Small intestine (tissue), 7 donors: ENCODE measurements around the gene SDF4. TPM values are rescaled to one million over a fixed set of nuclear protein-coding genes. Genes with fewer than 3 reads are reported as not detected.
"Not testable (repeated sequence)": the region's sequence is repeated elsewhere in the genome, so short reads cannot be mapped to it uniquely, and the experiment has no call there.

Source experiments
- DNase-seq, 2 donors: peaks; one replicate each; pipeline versions ENCODE4 v3.0.0 to v3.0.0-alpha.2; 2013
- FAIRE-seq: peaks from 2 replicates; lab custom pipeline; 2012; peaks lifted over from hg19 to GRCh38; lab: Jason Lieb, UNC
- H3K27ac ChIP-seq, 3 donors: one replicate each; pipeline ENCODE4 v1.5.1; 2013; ENCODE audit warnings: low read length in 2 of 3, mild to moderate bottlenecking in 2 of 3, control low read depth in 1 of 3, inconsistent platforms in 1 of 3, low read depth in 1 of 3, moderate library complexity in 1 of 3
- H3K27me3 ChIP-seq, 3 donors: one replicate each; pipeline ENCODE4 v1.6.1; 2013; ENCODE audit warnings: low read length in 3 of 3, inconsistent platforms in 1 of 3; ENCODE audit not compliant: control insufficient read depth in 3 of 3, insufficient read depth in 3 of 3
- H3K36me3 ChIP-seq, 3 donors: one replicate each; pipeline ENCODE4 v1.6.1; 2013; ENCODE audit warnings: low read length in 3 of 3, inconsistent platforms in 1 of 3, low read depth in 1 of 3, mild to moderate bottlenecking in 1 of 3, moderate library complexity in 1 of 3; ENCODE audit not compliant: control insufficient read depth in 3 of 3, insufficient read depth in 2 of 3
- H3K4me1 ChIP-seq, 3 donors: one replicate each; pipeline ENCODE4 v1.6.1; 2013; ENCODE audit warnings: low read length in 2 of 3, inconsistent platforms in 1 of 3, low read depth in 1 of 3, mild to moderate bottlenecking in 1 of 3, moderate library complexity in 1 of 3; ENCODE audit not compliant: control insufficient read depth in 3 of 3, insufficient read depth in 2 of 3
- H3K4me3 ChIP-seq, 3 donors: one replicate each; pipeline ENCODE4 v1.5.1; 2013; ENCODE audit warnings: low read length in 3 of 3, control low read depth in 1 of 3, inconsistent platforms in 1 of 3, low read depth in 1 of 3, mild to moderate bottlenecking in 1 of 3, moderate library complexity in 1 of 3
- H3K9me3 ChIP-seq, 2 donors: one replicate each; pipeline ENCODE4 v1.6.1; 2013; ENCODE audit warnings: low read depth in 1 of 2, low read length in 1 of 2; ENCODE audit not compliant: control insufficient read depth in 2 of 2, insufficient read depth in 1 of 2
- WGBS, 3 donors: extraction: QIAGEN DNeasy Blood & Tissue Kit; methylation state at CpG; one replicate each; pipeline ENCODE4 v1.1.7; 2013; 5-methylcytosine and 5-hydroxymethylcytosine counted together
- polyA plus RNA-seq, 4 donors: library from polyadenylated mRNA; stranded (reverse) in 3 of 4; unstranded in 1 of 4; fragments of 200-250 nt in 3 of 4; fragments of 120-200 nt in 1 of 4; gene quantifications; one replicate each; pipeline versions ENCODE4 v1.2.1 to v1.2.3, GENCODE V29; 2013
- donor health status: healthy with polysubstance abuse.
- donor health status: control.
- donor health status: control.
- donor health status: Bipolar disorder and iron deficiency.
- donor health status: healthy.

The SDF4 gene
- polyA plus RNA-seq, 4 donors = 91.2 to 190 (median 151) TPM

DNA sequence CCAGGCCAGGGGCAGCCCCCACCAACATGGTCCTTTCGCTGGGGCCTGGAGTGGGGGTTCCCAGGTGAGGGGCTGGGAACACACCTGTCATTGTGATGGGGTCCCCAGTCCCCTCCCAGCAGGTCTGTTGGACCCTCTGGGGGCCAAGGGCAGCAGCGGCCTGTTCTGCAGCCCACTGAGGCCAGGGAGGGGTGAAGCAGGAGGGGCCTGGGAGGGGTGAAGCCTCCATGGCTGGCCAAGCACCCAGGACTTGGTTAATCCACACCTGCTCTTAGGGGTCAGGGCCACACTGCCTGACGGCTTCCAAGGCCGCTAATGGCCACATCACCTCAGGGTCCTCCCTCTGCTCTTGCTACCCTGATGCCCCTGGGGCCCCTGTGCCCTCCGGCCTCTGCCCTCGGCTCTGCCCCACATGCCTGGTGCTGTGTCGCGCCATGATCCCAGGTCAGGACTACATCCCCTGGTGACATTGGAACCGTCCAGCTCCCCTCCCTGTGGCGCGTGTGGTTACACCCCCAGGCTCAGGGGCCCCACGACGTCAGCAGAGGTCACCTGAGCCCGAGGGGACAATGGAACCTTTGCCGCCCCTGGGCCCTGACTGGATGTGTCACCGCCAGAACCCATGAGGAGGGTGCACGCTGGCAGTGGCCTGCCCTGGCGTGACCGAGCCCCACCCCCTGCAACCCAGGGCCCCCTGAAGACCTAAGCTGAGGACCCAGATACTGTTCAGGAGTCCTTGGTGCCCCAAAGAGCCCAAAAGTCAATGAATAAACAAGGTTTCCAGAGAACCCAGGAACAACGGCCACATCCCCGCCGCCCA, 32.5 kb downstream of the SDF4 start:
- WGBS, 3 donors = 61 to 83% (median 63%) methylated on average over 22 of the region's 22 CpGs
- Histone ChIP-seq H3K4me1 (no peaks in the 10 kb centered on the region), H3K36me3 (no peaks in the 10 kb centered on the region), H3K27ac (no peak overlapping the region), H3K9me3 (peaks cover 0 to 8% of the 10 kb centered on the region in 2 donors), H3K27me3 (peaks cover 0 to 38% (median 4%) of the 10 kb centered on the region in 3 donors), H3K4me3 (no peak overlapping the region)
- DNase-seq (no peak), FAIRE-seq (no peak)

DNA sequence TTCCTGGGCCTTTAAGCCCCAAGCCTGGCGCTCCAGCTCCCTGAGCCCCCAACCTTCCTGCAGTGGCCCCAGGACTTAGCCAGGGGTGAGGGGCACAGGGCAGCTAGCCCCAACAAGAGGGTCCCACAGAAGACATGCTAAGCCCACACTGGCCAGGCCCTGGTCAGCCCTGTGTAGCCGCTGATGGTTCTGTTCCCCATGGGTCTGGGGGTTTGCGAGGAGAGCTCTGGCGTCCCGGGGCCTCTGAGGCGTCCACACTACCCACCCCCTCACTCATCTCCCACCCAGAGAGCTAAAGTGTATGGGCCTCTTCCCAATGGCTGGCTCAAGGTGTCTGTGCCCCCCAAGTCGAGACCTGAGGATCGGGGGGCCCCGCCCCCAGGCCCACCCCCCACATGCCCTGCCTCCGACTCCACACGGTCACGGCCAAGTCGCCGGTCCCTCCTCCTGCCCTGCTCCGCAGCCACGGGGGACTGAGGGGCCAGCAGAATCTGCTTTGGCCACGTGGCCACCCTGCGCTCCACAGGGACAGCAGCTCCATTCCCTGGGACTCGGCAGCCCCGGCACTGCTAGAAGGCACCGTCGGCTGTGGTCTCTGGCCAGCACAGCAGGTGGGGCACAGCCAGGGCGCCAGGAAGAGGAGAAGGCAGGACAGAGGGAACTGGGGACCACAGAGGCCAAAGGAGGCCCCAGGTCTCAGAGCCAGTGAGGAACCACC, 33.2 kb downstream of the SDF4 start:
- no peaks in the 10 kb centered on the region for H3K4me1 ChIP-seq
- no peak for FAIRE-seq
- no peaks in the 10 kb centered on the region for H3K36me3 ChIP-seq
- peaks cover 1 to 35% (median 4%) of the 10 kb centered on the region in 3 donors for H3K27me3 ChIP-seq
- H3K4me3 ChIP-seq = no peak overlapping the region
- 68 to 75% (median 71%) methylated on average over 20 to 23 of the region's 23 CpGs for WGBS, 3 donors
- no peak for DNase-seq
- H3K27ac ChIP-seq = no peak overlapping the region
- peaks cover 0 to 9% of the 10 kb centered on the region in 2 donors for H3K9me3 ChIP-seq

DNA sequence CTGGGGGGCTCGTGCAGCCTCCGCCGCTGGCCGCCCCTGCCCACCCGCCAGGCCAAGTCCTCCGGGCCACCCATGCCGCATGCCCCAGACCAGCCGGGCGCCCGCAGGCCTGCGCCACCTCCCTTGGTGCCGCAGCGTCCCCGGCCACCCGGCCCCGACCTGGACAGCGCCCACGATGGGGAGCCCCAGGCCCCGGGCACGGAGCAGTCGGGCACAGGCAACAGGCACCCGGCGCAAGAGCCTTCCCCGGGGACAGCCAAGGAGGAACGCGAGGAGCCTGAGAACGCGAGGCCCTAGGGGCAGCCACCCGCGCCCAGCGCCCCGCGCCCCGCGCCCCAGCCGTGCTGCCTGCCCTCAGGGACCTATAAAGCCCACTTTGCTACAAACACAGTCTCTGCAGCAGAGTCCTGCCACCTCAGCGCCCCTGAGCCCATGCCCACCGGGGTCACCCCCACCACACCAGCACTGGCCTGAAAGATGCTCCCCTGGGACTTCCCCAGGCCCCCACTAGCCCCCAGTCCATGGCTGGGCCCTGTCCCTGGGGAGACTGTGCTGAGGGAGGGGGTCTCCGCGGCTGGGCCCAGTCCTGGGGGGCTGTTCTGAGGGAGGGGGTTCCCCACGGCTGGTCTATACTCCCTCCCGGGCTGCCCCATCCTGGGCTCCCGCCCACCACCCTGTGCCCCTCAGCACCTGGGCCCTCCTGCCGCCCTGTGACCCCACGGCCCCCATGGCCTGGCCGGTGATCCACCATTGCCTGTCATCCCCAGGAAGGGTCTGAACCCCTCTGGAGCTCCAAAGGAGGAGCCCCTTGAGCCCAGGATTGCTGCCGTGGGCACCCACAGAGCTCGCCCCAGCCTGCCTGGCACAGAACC, 34.0 kb downstream of the SDF4 start:
- WGBS, 3 donors = 89 to 91% (median 90%) methylated on average over 39 to 48 of the region's 48 CpGs
- Histone ChIP-seq H3K36me3 (no peaks in the 10 kb centered on the region), H3K4me1 (no peaks in the 10 kb centered on the region), H3K27me3 (peaks cover 0 to 28% (median 1%) of the 10 kb centered on the region in 3 donors), H3K27ac (no peak overlapping the region), H3K4me3 (no peak overlapping the region), H3K9me3 (peaks cover 0 to 9% of the 10 kb centered on the region in 2 donors)
- DNase-seq (no peak), FAIRE-seq (no peak)

GRCh38 chr1:1197188-1197500, 34.7 kb downstream of the SDF4 start:
- H3K4me1 ChIP-seq = no peaks in the 10 kb centered on the region
- peaks cover 0 to 9% of the 10 kb centered on the region in 2 donors for H3K9me3 ChIP-seq
- no peak overlapping the region for H3K27ac ChIP-seq
- H3K36me3 ChIP-seq = no peaks in the 10 kb centered on the region
- peaks cover 0 to 27% (median 1%) of the 10 kb centered on the region in 3 donors for H3K27me3 ChIP-seq
- WGBS, 3 donors = 75 to 95% (median 85%) methylated on average over 3 to 8 of the region's 8 CpGs
- DNase-seq = no peak
- no peak for FAIRE-seq
- H3K4me3 ChIP-seq = no peak overlapping the region

DNA sequence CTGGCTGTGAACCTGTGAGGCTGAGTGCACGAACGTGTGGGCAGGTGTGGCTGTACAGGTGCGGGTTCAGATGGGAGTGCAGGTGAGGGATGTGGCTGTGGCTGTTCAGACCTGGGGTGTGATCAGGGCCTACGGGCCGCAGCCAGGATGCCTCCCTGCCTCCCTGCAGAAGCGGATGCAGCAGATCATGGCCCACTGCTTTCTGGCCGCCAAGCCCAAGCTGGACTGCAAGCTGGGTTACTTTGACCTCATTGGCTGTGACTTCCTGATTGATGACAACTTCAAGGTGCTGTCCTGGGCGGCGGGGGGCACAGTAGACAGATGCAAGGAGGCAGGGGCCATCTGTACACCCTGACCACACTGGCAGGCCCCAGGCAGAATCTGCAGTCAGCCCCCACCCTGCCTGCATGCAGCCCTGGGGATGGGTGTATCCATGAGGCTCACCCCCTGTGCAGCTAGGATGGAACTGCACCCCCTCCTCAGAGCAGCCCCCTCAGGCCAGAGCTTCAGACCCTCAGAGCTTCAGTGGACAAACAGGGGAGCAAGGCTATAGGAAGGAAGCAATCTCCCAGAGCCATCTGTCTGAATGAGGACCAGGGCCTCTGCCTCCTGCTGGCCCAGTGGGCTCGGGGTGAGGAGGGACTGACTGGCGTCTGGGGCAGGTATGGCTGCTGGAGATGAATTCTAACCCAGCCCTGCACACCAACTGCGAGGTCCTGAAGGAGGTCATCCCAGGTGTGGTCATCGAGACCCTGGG, 35.2 kb downstream of the SDF4 start:
- DNase-seq (no peak), FAIRE-seq (no peak)
- no peaks in the 10 kb centered on the region for H3K36me3 ChIP-seq
- WGBS, 3 donors = 56 to 78% (median 70%) methylated on average over 11 to 13 of the region's 13 CpGs
- peaks cover 0 to 13% of the 10 kb centered on the region in 2 donors for H3K9me3 ChIP-seq
- H3K27ac ChIP-seq = no peak overlapping the region
- peaks cover 0 to 26% (median 1%) of the 10 kb centered on the region in 3 donors for H3K27me3 ChIP-seq
- no peak overlapping the region for H3K4me3 ChIP-seq
- no peaks in the 10 kb centered on the region for H3K4me1 ChIP-seq

GRCh38 chr1:1195726-1196125, 36.1 kb downstream of the SDF4 start:
- FAIRE-seq, H3K36me3 ChIP-seq, H3K4me1 ChIP-seq, H3K27ac ChIP-seq, H3K4me3 ChIP-seq, DNase-seq: not testable (repeated sequence)
- Histone ChIP-seq H3K9me3 (peaks cover 0 to 13% of the 10 kb centered on the region in 2 donors), H3K27me3 (peaks cover 0 to 22% (median 1%) of the 10 kb centered on the region in 3 donors)
- 87 to 96% (median 92%) methylated on average over 6 of the region's 6 CpGs for WGBS, 3 donors

DNA sequence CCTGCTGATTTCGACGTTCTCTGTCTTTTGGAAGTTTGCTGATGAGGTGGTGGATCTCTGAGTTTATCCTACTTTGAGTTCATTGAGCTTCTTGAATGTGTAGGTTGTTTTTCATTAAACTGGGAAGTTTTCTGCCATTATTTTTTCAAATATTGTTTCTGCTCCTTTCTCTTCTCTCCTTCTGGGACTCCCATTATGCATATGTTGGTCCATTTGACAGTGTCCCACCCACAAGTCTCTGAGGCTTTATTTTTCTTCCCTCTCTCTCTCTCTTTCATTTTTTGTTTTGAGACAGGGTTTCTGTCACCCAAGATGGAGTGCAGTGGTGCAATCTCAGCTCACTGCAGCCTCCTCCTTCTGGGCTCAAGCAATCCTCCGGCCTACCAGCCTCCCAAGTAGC, 37.1 kb downstream of the SDF4 start:
- Histone ChIP-seq H3K27me3 (peaks cover 0 to 12% (median 1%) of the 10 kb centered on the region in 3 donors), H3K27ac (no peak overlapping the region), H3K9me3 (peaks cover 0 to 13% of the 10 kb centered on the region in 2 donors), H3K36me3 (no peaks in the 10 kb centered on the region), H3K4me1 (no peaks in the 10 kb centered on the region), H3K4me3 (no peak overlapping the region)
- WGBS, 3 donors = 82 to 93% (median 92%) methylated on average over 3 of the region's 3 CpGs
- FAIRE-seq (no peak), DNase-seq (no peak)
